Suprapubic skin (tissue), 4 donors: Measurements from ENCODE around the gene PPP3R1.

Source experiments
- POLR2A ChIP-seq, 2 donors: fragments of 450-650 bp; IDR thresholded peaks; one replicate each; pipeline ENCODE4 v1.6.1; 2017; ENCODE audit warnings: antibody characterized with exemption in 2 of 2, mild to moderate bottlenecking in 2 of 2, moderate library complexity in 2 of 2
- POLR2AphosphoS5 ChIP-seq, 3 donors: sonication (generic); formaldehyde crosslinking; IDR thresholded peaks; one replicate each; pipeline ENCODE4 v1.6.1; 2017; ENCODE audit warnings: antibody characterized with exemption in 3 of 3
- TF ChIP-seq, protein P1 (sequence below), 2 donors: fragments of 200-600 bp in 1 of 2; fragments of 450-650 bp in 1 of 2; sonication (generic) in 1 of 2; IDR thresholded peaks; one replicate each; pipeline ENCODE4 v1.5.1; 2016 to 2019; ENCODE audit warnings: antibody characterized with exemption in 2 of 2, mild to moderate bottlenecking in 1 of 2, moderate library complexity in 1 of 2

DNA sequence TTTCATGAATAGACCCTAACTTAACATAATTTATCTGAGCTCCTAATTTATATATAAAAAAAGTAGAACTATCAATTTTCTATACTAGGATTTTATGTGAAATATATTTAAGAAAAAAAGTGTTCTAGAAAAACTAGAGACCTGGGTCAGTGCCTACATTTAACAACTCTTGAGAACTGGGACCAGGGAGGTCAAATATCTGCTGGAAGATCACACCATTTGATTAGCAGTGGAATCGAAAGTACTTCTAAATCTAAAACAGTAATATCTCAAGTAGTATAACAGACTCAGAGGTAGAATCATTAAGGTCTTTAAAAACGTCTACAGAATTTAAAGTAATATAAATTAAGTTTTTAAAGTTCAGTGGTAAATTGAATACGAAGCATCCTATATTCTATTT, 34.6 kb downstream of the PPP3R1 start:
- TF ChIP-seq, protein P1, sequence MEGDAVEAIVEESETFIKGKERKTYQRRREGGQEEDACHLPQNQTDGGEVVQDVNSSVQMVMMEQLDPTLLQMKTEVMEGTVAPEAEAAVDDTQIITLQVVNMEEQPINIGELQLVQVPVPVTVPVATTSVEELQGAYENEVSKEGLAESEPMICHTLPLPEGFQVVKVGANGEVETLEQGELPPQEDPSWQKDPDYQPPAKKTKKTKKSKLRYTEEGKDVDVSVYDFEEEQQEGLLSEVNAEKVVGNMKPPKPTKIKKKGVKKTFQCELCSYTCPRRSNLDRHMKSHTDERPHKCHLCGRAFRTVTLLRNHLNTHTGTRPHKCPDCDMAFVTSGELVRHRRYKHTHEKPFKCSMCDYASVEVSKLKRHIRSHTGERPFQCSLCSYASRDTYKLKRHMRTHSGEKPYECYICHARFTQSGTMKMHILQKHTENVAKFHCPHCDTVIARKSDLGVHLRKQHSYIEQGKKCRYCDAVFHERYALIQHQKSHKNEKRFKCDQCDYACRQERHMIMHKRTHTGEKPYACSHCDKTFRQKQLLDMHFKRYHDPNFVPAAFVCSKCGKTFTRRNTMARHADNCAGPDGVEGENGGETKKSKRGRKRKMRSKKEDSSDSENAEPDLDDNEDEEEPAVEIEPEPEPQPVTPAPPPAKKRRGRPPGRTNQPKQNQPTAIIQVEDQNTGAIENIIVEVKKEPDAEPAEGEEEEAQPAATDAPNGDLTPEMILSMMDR (IDR thresholded peaks at IDR 0.05), result no peak
- TF ChIP-seq POLR2A (IDR thresholded peaks at IDR 0.05), result no peak
- TF ChIP-seq POLR2AphosphoS5 (IDR thresholded peaks at IDR 0.05), result no peak
